ENCODE measurements around the gene ATXN7L3.

- no peak for TF ChIP-seq EP300 (IDR thresholded peaks at IDR 0.05; ENCODE audit: borderline replicate concordance)
- no peak for TF ChIP-seq CEBPB (IDR thresholded peaks at IDR 0.05)
- TF ChIP-seq TCF12 (IDR thresholded peaks at IDR 0.05; ENCODE audit: low read depth): no peak
- no peak for TF ChIP-seq EGR1 (IDR thresholded peaks at IDR 0.05)
- no peak for TF ChIP-seq ZBTB7A (IDR thresholded peaks at IDR 0.05; ENCODE audit: low read depth)
- no peak for TF ChIP-seq CREB1 (IDR thresholded peaks at IDR 0.05; ENCODE audit: low read depth)
- no peak for TF ChIP-seq TEAD4 (IDR thresholded peaks at IDR 0.05)
- TF ChIP-seq, protein P1, sequence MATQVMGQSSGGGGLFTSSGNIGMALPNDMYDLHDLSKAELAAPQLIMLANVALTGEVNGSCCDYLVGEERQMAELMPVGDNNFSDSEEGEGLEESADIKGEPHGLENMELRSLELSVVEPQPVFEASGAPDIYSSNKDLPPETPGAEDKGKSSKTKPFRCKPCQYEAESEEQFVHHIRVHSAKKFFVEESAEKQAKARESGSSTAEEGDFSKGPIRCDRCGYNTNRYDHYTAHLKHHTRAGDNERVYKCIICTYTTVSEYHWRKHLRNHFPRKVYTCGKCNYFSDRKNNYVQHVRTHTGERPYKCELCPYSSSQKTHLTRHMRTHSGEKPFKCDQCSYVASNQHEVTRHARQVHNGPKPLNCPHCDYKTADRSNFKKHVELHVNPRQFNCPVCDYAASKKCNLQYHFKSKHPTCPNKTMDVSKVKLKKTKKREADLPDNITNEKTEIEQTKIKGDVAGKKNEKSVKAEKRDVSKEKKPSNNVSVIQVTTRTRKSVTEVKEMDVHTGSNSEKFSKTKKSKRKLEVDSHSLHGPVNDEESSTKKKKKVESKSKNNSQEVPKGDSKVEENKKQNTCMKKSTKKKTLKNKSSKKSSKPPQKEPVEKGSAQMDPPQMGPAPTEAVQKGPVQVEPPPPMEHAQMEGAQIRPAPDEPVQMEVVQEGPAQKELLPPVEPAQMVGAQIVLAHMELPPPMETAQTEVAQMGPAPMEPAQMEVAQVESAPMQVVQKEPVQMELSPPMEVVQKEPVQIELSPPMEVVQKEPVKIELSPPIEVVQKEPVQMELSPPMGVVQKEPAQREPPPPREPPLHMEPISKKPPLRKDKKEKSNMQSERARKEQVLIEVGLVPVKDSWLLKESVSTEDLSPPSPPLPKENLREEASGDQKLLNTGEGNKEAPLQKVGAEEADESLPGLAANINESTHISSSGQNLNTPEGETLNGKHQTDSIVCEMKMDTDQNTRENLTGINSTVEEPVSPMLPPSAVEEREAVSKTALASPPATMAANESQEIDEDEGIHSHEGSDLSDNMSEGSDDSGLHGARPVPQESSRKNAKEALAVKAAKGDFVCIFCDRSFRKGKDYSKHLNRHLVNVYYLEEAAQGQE (IDR thresholded peaks at IDR 0.05; ENCODE audit: low read depth): no peak
Measured at GRCh38 chr17:44207743-44208142, 8.1 kb upstream of the ATXN7L3 start.

All from Ishikawa (cell line).